ENCODE measurements around the gene STAU1.

- TF ChIP-seq CTCF (IDR thresholded peaks at IDR 0.05) = no peak
- no peak for TF ChIP-seq POLR2A (IDR thresholded peaks at IDR 0.05)
Observed at GRCh38 chr20:49100972-49101371, 87.2 kb downstream of the STAU1 start.
